NB4 (cell line): ENCODE data around the gene L3MBTL4.

ENCODE experiments used
- DNase-seq: peaks from one replicate; pipeline ENCODE4 v3.0.0; 2010; ENCODE audit warnings: low read depth
- H3K4me3 ChIP-seq: one replicate; pipeline ENCODE4 v1.5.1; 2011; ENCODE audit warnings: mild to moderate bottlenecking, low read depth, low read length, moderate library complexity
- CTCF ChIP-seq: IDR thresholded peaks from one replicate; pipeline ENCODE4 v1.5.1; 2012; ENCODE audit warnings: low read depth, low read length
- MAX ChIP-seq: IDR thresholded peaks from 2 replicates; pipeline ENCODE4 v1.6.1; 2011; ENCODE audit warnings: low read depth, low read length
- MYC ChIP-seq: IDR thresholded peaks from 2 replicates; pipeline ENCODE4 v1.6.1; 2011; ENCODE audit warnings: low read depth, low read length
- POLR2A ChIP-seq: IDR thresholded peaks from 2 replicates; pipeline ENCODE4 v1.6.1; 2011; ENCODE audit warnings: mild to moderate bottlenecking; ENCODE audit not compliant: insufficient read length; ENCODE audit errors: extremely low read depth

Gene L3MBTL4

GRCh38 chr18:6428851-6429395 lies 14.2 kb upstream of the L3MBTL4 start:
- TF ChIP-seq CTCF (no peak), MAX (no peak), POLR2A (no peak), MYC (no peak)
- no peak overlapping the region for H3K4me3 ChIP-seq
- DNase-seq: no peak

- no peak overlapping the region for H3K4me3 ChIP-seq
- TF ChIP-seq CTCF (no peak), MYC (no peak), MAX (no peak), POLR2A (no peak)
- DNase-seq: no peak
These were observed 12.6 kb upstream of the L3MBTL4 start for GRCh38 chr18:6427286-6427685.

GRCh38 chr18:6423289-6423688 lies 8.6 kb upstream of the L3MBTL4 start:
- DNase-seq: no peak
- no peak overlapping the region for H3K4me3 ChIP-seq
- TF ChIP-seq MAX (no peak), CTCF (no peak), POLR2A (no peak), MYC (no peak)

- DNase-seq: no peak
- TF ChIP-seq MAX (no peak), POLR2A (no peak), CTCF (no peak), MYC (no peak)
- H3K4me3 ChIP-seq: no peak overlapping the region
These were observed 491 bp downstream of the L3MBTL4 start for GRCh38 chr18:6414118-6414722.

GRCh38 chr18:6413579-6414117 lies 1.1 kb downstream of the L3MBTL4 start:
- DNase-seq: no peak
- no peak overlapping the region for H3K4me3 ChIP-seq
- TF ChIP-seq POLR2A: no peak
- no peak for TF ChIP-seq CTCF
- TF ChIP-seq MAX: no peak
- no peak for TF ChIP-seq MYC
